HG03460 (cell line): ENCODE measurements around the gene FOXP1.

Source experiments
- ATAC-seq: cut with Tn5 transposase; IDR thresholded peaks from one replicate; pipeline ENCODE4 v1.9.1; 2021; ENCODE audit not compliant: unreplicated experiment

FOXP1 gene

DNA sequence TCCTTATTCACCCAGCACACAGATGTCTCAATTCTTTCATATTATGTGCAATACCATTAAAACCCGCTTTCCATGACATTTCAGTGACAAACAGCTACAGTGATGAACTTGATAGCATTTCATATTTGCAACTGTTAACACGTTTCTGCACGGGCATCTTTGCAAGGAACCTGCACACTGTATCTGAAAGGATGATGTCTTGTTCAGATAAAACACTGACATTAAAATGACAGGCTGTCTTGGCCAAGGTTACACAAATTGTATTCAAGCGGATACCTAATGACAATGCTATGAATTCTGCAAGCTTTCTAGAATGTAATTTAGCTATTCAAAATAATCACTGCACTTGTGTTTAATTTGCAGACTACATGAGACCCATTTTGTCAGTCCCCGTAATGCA is 529.2 kb downstream of the FOXP1 start:
- ATAC-seq = no peak

DNA sequence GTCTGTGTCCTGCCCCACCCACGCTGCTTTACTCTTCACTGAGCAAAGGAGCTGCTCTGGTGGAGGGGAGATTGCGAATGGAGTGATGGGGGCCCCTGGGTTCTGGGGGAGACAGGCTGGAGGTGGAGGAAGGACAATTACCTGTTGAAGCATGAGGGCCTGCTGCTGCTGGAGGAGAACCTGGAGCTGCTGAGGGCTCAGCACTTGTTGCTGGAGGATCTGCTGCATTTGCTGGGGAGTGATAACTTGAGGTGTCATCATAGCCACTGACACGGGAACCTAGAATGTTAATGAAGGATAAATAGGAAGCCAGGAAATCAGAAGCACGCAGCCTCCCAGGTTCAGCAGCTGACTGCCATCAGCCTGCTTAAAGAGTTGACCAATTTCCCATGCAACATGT is 530.0 kb downstream of the FOXP1 start:
- no peak for ATAC-seq

GRCh38 chr3:71052716-71053115 is 530.8 kb downstream of the FOXP1 start:
- no peak for ATAC-seq

DNA sequence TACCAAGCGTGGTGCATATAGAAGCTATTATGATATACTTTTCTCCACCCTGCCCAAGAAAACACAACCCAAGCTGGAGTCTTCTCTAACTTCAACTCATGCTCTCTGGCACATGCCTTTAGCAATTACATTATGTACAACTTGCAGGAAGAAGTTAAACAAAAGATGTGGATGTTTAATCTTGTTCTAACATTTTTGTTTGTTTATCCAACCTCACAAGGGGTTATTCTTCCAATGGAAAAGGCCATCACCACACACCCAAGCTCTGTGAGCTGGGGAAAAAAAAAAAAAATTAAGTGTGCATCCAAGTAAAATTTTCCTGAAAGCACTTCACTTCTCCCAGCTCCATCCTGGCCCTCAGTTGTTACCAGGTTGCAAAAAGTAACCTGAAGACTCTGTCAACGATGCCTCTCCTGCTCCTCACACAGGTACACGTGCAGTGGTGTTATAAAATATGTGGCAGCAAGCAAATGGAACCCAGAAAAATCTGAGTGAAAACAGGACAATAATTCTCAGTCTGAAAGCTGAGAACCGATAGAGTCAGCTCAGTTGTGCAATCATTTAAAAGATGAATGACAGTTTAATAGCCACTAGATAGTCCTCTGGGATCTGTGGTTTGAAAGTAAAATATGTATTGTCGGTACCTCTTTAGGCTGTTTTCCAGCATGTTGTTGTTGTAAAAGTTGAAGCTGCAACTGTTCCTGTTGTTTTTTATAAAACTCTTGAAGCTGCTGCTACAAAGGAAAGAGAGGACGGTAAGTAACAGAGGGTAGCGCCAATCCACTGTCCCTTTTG is 531.4 kb downstream of the FOXP1 start:
- no peak for ATAC-seq

- no peak for ATAC-seq
These were observed 532.3 kb downstream of the FOXP1 start for GRCh38 chr3:71051259-71051595.

- no peak for ATAC-seq
These were observed 532.8 kb downstream of the FOXP1 start for GRCh38 chr3:71050538-71051258.

- no peak for ATAC-seq
These were observed 533.4 kb downstream of the FOXP1 start for GRCh38 chr3:71050166-71050537.

DNA sequence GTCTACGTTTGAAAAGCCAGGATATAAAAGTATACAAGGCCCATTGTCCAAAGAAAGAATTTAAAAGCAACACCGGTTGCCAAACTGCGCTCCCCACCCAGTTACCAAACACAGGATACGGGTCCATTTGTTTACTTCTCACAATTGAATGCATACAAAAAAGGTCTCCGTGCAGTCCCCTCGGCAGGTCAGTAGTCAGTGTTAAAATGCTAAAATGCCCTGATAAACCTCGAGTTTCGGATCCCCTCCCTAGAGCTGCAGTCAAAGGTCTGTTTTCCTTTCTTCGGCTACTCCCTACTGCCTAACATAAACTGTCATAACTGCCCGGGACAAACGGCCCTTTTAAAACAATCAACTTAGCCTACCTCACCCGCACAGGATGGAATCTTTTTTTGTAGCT is 534.6 kb downstream of the FOXP1 start:
- ATAC-seq = no peak

GRCh38 chr3:71047616-71048531 is 535.7 kb downstream of the FOXP1 start:
- ATAC-seq = no peak

GRCh38 chr3:71046791-71047190 is 536.7 kb downstream of the FOXP1 start:
- no peak for ATAC-seq

- no peak for ATAC-seq
These were observed 537.6 kb downstream of the FOXP1 start for GRCh38 chr3:71045917-71046282.

GRCh38 chr3:71045212-71045916 is 538.2 kb downstream of the FOXP1 start:
- no peak for ATAC-seq

GRCh38 chr3:71042759-71043158 is 540.8 kb downstream of the FOXP1 start:
- no peak for ATAC-seq

DNA sequence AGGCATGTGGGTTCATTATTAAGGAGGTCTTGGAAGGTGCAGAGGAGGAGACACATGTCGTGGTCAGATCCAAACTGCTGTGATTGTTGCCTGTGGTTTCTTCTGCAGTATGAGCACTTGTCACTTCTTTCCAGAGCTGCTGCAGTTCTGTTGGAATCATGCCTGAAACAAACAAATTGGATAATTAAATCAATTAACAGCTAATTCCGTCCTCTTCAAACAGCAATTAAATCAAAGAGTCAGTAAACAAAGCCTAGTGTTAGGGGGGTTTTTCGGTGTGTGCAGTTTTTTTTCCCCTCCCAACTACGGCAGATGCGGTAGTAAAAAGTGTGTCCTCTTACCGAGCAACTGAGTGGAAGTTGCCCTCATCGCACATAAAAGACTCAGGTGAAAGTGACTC is 542.2 kb downstream of the FOXP1 start:
- no peak for ATAC-seq

DNA sequence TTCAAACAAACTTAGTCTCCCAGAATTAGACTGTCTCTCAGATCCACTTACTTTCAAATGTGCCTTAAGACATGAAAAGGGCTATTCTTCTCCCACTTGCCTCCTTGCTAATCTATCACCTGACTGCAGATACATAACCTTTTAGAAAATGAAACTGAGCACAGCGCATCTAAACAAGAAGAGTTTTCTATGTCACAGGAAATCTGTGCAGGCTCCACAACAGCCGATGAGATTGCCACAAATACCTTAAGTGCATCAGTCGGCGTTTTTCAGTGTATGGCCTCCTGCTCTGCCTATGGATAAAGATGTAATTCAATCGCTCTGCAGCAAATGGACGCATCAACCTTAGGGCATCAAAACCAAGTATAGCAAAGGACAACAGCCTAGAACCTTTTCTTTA is 544.2 kb downstream of the FOXP1 start:
- no peak for ATAC-seq

GRCh38 chr3:71037775-71038174 is 545.8 kb downstream of the FOXP1 start:
- ATAC-seq = no peak

DNA sequence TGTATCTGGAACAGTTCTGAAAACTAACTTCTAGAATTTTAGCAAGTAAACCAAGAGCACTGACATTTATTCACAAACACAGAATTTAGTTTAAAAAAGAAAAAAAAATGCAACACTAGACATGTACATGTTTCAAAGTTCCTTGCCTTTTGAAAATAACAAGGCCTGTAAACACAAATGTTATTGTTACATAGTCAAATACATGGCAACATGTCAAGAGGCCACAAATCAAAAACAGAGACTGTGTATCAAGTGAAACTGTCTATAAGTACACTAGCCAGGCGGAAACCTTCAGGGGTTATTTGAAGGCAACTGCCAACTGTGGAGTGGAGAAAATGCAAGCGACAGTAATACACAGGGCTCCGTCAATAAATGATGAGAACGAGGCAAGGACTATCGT is 547.6 kb downstream of the FOXP1 start:
- no peak for ATAC-seq

- no peak for ATAC-seq
These were observed 548.2 kb downstream of the FOXP1 start for GRCh38 chr3:71035314-71035713.

GRCh38 chr3:71033681-71034220 is 549.8 kb downstream of the FOXP1 start:
- ATAC-seq = no peak

- ATAC-seq = no peak
These were observed 551.5 kb downstream of the FOXP1 start for GRCh38 chr3:71031914-71032521.
